Islet of Langerhans (tissue), 1 donor: ENCODE measurements around the gene ECI1.

Experiments
- FAIRE-seq: peaks from one replicate; lab custom pipeline; 2011; peaks lifted over from hg19 to GRCh38; lab: Jason Lieb, UNC

Gene ECI1

DNA sequence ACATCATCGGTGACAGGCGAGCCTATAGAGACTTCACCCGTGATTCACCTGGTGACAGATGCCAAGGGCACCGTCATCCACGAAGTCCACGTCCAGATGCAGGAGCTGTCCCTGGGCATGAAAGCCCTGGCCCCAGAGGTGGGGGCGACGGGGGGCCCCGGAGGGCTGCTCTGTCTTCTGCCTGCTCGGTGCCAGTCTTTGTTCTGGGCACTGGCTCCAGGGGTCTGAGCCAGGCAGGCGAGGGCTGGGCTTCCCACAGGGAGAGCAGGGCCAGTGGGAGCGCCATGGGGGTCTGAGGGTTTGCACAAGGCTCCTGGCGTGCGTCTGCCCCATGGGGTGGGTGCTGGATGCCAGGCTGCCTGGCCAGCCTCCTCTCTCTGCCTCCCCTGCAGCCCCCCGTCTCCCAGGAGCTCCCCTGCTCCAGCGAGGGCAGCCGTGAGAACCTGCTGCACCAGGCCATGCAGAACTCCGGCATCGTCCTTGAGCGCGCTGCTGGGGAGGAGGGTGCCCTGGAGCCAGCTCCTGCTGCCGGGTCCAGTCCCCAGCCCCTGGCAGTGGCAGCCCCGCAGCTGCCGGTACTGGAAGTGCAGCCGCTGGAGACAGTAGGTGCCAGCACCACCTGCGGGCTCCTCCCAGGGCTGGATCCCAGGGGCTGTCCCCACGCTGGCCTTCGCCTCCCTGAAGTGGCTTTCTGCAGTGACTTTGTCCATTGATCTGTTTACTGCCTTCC, 18.2 kb downstream of the ECI1 start:
- no peak for FAIRE-seq

DNA sequence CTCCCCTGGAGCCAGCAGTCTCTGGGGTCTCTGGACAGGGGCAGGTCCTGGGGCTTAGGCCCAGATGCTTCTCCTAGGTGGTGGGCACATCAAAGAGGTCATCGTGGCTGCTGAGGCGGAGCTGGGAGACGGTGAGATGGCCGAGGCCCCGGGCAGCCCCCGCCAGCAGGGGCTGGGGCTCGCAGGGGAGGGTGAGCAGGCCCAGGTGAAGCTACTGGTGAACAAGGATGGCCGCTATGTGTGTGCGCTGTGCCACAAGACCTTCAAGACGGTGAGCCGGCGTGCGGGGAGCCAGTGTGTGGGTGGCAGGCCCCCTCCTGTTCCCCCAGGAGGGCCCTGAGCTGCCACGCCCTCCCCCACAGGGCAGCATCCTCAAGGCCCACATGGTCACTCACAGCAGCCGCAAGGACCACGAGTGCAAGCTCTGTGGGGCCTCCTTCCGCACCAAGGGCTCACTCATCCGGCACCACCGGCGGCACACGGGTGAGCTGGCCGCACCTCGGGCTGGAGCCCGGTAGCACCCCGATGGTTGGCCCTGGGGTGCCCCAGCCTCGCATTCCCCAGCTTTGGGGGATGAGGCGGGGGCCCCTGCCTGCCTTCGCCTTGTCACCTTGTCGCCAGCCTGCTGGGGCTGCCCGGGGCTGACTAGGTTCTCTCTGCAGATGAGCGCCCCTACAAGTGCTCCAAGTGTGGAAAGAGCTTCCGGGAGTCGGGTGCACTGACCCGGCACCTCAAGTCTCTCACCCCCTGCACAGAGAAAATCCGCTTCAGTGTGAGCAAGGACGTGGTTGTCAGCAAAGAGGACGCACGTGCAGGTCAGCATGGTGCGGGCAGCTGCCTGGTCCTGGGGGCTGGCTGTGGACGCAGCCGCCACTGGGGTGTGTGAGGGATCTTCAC, 19.0 kb downstream of the ECI1 start:
- FAIRE-seq, result no peak

DNA sequence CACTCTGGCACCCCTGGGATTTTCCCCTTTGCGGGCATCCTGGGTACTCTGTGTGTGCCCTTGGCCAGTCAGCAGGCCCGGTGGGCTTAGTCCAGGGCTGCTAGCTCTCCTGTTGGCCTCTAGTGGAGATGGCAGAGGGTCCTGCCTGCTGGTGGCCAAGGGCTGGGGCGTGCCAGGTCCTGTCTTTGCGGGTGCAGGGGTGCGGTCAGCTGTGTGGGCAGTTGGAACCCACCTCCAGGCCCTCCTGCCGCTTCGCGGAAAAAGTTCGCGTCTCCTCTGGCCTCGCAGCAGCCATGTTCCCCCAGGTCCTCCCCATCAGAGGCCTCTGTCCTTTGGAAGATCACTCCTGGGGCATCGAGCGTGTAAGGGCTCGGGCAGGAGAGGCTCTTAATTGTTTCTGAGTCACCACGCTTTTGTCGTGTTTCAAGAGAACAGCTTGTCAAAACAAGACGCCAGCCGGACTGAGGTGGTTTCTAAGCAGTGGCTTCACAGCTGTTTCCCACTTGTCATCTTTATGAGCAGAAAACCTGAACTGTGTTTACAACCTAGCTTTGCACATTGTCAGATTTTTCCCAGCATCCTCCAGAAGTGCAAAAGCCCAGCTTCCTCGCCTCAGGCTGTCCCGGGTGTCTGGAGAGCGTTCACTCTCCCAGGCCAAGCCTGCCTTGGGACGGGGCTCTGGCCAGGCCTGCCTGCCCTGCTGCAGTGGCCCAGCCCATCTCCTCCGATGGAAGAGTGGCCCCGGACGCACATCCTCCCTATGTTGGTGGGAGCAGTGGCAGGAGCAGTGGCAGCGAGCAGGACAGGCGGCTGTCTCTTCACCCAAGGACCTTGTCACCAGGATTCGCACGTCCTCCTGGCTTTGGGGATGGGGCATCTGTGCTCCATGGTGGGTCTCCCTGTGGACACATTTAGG, 20.1 kb downstream of the ECI1 start:
- FAIRE-seq, result peak; percentile 88

DNA sequence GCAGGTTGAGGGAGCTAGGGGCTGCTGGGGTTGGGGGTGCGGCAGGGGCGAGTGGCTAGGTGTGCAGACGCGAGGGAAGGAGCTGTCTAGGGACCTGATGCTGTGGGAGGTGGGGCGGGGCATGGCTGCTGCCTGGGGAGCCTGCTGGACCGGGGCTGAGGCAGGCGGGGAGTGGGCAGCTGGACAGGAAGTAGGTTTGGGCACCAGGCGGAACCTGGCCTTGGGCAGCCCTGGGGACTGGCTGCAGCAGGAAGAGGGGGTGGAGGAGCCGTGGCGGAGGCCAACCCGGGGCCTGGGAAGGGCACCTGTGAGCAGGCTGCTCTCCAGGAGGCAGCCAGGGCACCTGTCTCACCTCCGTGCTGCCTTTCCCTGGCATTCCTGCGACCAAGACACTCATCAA, 21.0 kb downstream of the ECI1 start:
- no peak for FAIRE-seq

DNA sequence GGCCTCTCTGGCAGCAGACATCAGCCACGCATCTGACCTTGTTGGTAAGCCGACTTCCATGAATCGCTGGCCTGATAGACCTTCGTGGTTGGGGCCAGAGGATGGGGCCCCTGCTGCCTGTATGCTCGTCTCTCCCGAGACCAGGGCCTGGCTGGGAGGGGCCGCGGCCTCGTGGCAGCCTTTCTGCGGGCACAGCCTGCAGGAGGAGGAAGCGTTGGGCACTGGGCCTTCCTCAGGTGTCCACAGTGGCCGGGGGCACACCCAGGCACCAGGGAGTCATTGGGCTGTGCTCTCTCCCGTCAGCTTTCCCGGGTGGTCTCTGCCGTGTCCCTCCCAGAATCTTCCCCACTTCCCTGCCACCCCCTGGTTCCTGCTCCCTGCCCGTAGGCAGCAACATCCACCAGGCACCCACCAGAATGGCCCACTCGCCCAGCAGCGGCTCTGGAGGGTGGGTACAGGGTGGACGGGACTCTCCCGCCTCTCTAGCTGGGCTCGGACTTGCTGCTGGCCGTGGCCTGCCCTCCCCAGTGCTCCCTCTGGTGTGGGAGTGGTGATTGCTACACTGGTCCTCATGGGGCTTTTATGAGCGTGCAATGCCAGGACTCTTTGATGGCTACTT, 21.6 kb downstream of the ECI1 start:
- FAIRE-seq, result no peak

DNA sequence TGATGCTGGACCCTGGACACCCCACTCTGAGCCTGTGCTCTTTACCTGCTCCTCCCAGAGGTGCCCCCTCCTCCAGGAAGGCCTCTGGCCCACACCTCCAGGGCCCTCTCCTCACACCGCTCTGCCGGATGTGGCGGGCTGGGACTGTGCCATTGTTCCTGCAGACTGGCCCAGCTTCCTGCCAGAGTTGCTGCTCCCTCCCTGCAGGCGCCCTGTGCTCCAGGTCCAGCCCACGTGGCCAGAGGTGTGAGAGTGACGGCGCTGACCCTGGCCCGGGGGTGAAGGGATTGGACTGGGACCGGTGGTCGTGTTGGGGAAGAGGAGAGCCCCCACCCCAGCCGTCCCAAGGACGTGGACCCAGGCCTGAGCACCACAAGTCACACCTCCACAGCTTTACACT, 22.3 kb downstream of the ECI1 start:
- FAIRE-seq, result no peak

DNA sequence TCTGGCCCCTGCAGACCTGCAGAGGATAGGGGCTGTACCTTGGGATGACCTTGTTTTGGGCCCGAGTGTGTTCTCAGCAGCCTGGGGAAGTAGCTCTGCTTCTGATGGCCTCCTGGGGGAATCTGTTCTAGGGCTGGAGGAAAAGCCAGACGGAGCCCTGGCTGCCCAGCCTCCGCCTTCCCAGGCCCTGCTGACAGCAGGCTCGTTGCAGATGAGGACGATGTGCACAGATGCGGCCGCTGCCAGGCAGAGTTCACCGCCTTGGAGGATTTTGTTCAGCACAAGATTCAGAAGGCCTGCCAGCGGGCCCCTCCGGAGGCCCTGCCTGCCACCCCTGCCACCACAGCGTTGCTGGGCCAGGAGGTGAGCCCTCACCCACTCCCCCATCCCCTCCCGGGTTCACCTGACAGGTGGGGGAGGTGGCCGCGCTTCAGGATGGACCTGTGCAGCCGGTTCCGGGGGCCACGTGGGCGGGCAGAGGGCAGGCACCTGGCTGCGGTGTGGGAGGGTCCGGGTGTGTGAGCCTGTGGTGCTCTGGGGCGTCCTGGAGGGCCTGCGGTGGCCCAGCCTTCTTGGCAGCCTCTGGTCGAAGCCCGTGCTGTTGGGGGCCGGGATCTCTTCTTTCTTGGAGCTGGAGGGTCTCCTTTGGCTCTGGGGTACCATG, 23.1 kb downstream of the ECI1 start:
- FAIRE-seq, result no peak

DNA sequence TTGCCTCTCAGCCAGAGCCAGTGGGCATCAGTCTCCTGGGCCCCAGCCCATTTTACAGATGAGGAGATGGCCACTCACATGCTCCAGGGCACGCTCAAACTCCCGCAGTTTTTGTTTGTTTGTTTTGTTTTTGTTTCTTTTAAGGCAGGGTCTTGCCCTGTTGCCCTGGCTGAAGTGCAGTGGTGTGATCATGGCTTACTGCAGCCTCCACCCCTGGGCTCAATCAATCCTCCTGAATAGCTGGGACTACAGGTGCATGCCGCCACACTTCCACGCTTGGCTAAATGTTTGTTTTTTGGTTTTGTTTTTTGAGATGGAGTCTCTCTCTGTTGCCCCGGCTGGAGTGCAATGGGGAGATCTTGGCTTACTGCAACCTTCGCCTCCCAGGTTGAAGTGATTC, 24.5 kb downstream of the ECI1 start:
- FAIRE-seq, result no peak

DNA sequence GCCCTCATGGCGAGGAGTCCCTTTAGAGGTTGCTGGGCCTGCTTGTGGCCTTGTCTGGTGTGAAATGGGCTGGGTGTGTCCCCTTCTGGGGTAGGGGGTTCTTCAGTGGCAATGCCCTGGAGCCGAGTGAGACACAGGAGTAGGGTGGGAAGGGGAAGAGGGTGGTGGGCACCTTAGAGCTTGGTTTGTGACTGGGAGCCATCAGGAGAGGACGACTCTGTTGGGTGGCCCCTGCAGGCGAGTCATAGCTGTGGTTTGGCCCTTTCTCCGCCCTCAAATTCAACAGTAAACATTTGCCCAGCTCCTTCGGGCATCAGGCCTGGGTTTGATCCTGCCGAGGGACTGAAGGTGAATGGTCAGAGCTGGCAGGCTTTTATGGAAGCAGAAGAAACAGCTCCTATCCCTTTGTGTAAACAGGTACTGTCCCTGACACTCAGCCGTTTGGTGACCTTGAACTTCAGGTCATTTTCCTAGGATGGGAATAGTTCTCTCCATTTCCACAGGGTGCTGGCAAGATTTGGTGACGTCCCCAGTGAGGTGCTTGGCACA, 25.1 kb downstream of the ECI1 start:
- FAIRE-seq, result no peak

DNA sequence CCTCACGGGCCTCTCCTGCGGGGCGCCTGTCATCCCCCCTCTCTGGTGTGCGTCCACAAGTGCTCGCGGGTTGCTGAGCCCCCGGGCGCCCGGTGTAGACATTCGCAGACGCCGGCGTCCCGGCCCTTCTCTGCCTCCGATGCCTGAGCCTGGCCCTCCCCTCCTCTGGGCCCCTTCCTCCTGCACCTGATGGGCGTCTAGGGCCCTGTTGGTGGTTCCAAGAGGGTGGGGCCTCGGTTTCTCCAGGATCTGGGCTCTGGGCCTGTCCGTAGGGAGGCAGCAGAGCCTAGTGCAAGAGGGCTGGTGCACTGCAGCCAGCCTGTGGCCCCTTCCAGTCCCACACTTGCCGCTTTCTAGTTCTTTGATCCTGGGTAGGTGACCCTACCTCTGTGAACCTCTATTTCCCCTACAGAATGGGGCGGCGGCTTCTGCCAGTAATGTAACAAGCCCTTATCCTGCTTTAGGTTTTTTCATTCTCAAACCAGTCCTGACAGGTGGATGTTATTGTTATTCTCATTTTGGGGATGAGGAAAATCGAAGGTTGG, 27.4 kb downstream of the ECI1 start:
- FAIRE-seq, result no peak

DNA sequence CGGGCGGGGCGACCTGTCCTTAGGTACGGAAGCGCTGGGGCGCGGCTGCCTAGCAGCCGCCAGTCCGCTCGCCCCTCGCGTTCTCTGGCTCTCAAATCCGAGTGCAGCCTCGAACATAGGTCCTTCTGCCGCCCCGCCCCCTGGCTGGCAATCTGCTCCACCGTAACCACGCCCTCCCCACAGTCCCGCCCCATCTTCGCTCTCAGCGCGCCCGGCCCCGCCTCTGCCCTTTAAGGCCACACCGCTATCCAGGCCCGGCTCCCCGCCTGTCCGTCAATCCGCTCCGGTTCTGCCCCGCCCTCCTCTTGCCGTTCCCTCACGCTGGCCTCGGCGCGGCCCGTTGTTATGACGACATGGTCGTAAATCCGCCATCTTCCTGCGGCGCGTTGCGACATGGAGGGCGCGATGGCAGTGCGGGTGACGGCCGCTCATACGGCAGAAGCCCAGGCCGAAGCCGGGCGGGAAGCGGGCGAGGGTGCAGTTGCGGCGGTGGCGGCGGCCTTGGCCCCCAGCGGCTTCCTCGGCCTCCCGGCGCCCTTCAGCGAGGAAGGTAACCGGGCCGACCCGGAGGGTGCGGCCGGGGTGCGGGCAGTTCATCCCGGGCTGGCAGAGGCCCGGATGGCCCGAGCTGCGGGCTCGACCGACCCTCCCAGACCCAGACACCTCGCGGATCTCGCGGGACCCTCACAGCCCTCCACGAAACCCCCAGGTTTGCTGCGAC, 28.0 kb downstream of the ECI1 start, which contains the start of gene E4F1:
E4F1 (plus strand) TSS at position 371 of the 721 bp plus-strand sequence; CDS start at position 394, 23 bp downstream.
- FAIRE-seq, result no peak

DNA sequence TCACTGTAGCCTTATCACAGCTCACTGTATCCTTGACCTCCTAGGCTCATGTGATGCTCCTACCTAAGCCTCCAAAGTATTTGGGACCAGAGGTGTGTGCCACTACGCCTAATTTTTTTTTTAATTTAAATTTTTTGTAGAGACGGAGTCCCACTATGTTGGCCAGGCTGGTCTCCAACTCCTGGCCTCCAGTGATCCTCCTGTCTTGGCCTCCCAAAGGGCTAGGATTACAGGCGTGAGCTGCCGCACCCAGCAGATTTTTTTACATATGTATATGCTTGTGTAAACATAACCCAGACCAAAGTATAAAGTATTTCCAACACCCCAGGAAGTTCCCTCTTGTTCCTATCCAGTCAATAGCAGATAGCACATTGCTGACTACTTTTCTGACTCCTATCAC, 35.1 kb downstream of the ECI1 start:
- FAIRE-seq, result no peak

DNA sequence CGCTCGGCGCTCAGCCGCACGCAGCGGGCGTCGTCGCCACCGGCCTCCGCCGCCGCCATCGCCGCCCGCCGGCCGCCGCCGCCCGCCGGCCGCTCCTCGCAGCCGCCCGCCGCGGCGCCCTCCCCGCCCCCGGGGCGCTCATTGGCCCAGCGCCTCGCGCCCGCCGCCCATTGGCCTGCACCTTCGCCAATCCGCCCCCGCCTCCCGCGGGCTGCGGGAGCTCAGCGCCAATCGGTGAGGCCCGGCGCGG, 36.7 kb downstream of the ECI1 start, which contains the start of gene PGP:
PGP (minus strand) TSS at position 122 of the 250 bp plus-strand sequence; CDS start at position 59, 63 bp downstream.
- no peak for FAIRE-seq

DNA sequence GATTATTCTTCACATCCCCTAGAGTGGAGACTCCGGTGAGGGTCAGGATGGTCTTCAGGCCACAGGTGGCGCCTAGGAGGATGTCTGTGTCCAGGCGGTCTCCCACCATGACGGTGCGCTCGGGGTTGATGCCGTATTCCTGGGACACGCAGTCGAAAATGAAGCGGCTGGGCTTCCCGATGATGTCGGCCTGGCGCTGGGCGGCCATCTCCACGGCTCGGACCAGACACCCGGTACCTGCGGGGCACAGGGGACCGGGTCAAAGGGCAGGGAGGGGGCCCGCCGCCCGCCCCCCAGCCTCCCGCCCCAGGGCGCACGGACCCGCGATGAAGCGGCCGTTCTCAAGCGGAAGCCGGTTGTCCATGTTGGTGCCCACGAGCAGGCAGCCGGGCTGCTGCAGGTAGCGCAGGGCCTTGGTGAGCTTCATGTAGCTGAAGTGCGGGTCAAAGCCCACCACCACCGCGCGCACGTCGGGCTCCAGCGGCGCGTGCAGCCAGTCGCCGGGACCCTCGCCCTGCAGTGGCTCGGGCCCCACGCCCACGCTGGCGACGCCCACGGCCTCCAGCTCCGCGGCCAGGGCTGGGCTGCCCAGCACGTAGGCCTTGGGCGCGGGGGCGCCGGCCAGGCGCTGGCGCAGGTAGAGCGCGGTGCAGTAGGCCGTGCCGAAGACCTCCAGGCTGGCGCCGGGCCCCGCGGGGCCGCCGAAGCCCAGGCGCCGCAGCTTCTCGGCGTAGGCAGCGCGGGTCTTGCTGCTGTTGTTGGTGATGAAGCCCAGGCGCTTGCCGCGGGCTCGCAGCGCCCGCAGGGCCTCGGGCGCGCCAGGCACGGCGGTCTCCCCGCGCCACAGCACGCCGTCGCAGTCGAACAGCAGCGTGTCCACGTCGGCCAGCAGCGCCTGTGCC, 37.3 kb downstream of the ECI1 start:
- no peak for FAIRE-seq

DNA sequence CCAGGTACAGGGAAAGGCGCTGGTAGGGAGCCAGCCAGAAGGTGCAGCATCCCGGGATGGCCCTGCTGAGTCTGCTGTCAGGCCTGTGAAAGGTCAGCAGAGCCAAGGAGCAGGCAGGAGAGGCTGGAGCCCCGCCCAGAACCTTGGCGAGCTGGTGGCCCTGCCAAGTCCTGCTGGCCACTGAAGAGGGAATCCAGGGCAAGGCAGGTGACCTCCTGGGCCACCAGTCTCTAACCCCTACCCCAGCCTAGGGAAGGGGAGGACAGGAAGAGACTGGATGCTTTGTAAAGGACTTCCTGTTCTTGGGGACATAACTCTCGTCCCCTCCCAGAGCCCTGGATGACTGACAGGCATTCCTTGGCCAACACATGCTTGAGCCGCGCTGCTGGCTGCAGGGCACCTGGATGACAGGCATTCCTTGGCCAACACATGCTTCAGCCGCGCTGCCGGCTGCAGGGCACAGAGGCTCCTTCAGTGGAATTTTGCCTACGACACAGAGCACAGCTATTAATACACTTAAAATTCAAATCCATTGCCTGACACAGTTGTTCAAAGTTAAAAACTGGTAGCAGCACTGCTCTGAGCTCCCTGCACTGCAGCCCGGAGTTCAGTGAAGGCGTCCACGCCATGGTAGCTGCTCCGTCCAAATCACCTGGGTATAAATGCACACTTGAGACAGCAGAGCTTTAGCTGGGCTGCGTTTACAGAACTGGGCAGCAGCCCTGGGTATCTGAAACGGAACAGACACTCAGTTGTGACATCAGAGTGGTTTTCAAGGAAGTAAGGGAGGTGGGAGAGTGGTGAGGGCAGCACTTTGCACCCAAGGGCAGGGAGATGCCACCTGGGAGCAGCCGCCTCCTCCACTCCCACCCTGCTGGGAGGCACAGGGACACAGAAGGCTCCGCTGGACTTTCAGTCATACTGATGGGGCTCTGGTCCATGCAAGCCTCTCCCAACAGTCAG, 38.7 kb downstream of the ECI1 start:
- FAIRE-seq, result no peak

DNA sequence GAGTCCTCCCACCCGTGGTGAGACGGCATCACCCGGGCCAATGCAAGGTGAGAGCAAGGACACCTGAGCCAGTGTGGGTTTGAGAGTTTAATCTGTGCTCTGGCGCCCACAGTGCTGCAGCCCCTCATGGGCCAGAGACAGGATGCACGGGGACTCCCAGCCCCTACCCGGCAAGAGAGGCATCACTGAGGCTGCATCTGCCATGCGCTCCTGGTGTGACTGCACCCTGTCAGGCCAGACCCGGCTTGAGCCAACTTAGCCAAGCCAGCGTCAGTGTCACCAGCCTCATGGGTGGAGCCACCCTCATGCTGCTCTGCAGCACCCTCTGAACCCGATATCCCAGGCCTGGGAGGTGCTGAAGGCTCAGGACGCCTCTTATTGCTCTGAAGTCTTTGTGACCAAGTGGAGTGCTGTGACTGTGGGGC, 39.5 kb downstream of the ECI1 start:
- no peak for FAIRE-seq

DNA sequence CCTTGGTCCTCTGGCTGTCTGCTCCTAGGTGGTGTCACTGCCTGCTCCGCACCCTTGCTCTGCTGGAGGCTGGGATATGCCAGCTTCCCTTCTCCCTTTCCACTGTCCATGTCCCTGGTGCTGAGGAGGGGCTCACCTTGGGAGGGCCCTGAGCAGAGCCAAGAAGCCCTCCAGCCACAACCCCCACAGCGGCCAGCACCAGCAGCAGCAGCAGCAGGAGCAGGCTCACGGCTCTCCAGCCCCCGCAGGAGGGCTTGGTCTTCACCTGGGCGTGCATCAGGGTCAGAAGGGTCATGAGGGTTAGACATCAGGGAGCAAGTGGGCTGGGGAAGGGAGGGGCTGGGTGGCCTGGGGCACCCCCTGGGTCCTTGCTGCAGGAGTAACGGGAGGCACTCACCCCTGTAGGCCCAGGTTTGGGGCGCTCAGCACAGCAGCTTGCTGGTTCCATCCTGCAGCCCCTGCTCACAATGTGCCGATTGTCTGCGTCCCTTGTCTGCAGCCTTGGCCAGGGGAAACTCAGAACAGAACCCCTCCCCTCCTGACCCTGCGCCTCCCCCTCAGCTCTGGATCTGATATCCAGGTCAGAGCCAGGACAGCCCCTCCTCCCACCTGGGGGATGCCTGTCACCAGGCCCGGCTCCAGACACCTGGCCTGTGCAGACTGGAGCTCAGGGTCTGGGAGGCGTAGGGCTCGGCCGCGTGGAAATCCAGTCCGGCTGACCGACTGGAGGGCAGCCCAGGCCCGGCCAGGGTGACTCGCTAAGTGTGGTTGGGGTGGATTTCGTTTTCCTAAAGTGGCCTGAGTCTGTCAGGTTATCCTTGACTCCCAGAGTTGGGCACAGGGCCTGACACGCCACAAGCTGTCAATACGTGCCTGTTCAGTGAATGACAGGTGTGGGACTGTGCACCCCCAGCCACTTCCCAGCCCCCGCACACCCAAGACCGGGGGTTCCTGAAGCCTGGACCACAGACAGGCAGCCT, 40.7 kb downstream of the ECI1 start, which contains the start of gene BRICD5:
BRICD5 (minus strand) TSS at position 478 of the 980 bp plus-strand sequence; CDS start at position 448, 30 bp downstream.
- FAIRE-seq, result no peak
